ENCODE measurements around the gene TMEM63A. TPM values are rescaled to one million over a fixed set of nuclear protein-coding genes. Genes with fewer than 3 reads are reported as not detected.

Gene TMEM63A
- total and polyA plus RNA-seq, 7 experiments from 2014 or later = 55.0 to 611 (median 314) TPM

GRCh38 chr1:225824533-225824941, 57.6 kb downstream of the TMEM63A start:
- ATAC-seq = no peak
- Mint-ChIP-seq H3K27me3 (peaks cover 0 to 10% (median 0%) of the 10 kb centered on the region in 5 donors), H3K9me3 (no peaks in the 10 kb centered on the region), H3K4me3 (no peak overlapping the region), H3K36me3 (no peaks in the 10 kb centered on the region), H3K4me1 (peaks cover 0 to 4% (median 0%) of the 10 kb centered on the region in 7 donors), H3K27ac (no peak overlapping the region)
- ChIA-PET POLR2A (no interaction called here), CTCF (no interaction called here)
- intact Hi-C loops (cut with micrococcal nuclease) = no loop called here
- DNase-seq = no peak
- Histone ChIP-seq H3K27ac (ENCODE audit: low read depth, low read length) (no peak overlapping the region), H3K9me3 (ENCODE audit: control insufficient read depth in 2 of 3, low read length in 3 of 3) (no peaks in the 10 kb centered on the region), H3K4me3 (ENCODE audit: low read length) (no peak overlapping the region), H3K27me3 (ENCODE audit: control insufficient read depth in 2 of 2, insufficient read depth in 2 of 2, low read length in 2 of 2) (no peaks in the 10 kb centered on the region), H3K36me3 (ENCODE audit: control insufficient read depth in 2 of 3, insufficient read depth in 3 of 3, low read length in 3 of 3) (no peaks in the 10 kb centered on the region), H3K4me1 (ENCODE audit: control insufficient read depth in 2 of 2, insufficient read depth in 2 of 2, low read length in 2 of 2) (no peaks in the 10 kb centered on the region)

GRCh38 chr1:225823811-225824261, 58.3 kb downstream of the TMEM63A start:
- H3K4me3 ChIP-seq (ENCODE audit: low read length) = no peak overlapping the region
- no peaks in the 10 kb centered on the region for H3K36me3 ChIP-seq (ENCODE audit: control insufficient read depth in 2 of 3, insufficient read depth in 3 of 3, low read length in 3 of 3)
- H3K4me1 ChIP-seq (ENCODE audit: control insufficient read depth in 2 of 2, insufficient read depth in 2 of 2, low read length in 2 of 2) = no peaks in the 10 kb centered on the region
- peaks cover 0 to 13% (median 0%) of the 10 kb centered on the region in 5 donors for H3K27me3 Mint-ChIP-seq
- no peak overlapping the region for H3K4me3 Mint-ChIP-seq
- DNase-seq (no peak), ATAC-seq (no peak)
- H3K27ac Mint-ChIP-seq = no peak overlapping the region
- no peak overlapping the region for H3K27ac ChIP-seq (ENCODE audit: low read depth, low read length)
- no peaks in the 10 kb centered on the region for H3K36me3 Mint-ChIP-seq
- POLR2A ChIA-PET = no interaction called here
- H3K27me3 ChIP-seq (ENCODE audit: control insufficient read depth in 2 of 2, insufficient read depth in 2 of 2, low read length in 2 of 2) = no peaks in the 10 kb centered on the region
- H3K9me3 Mint-ChIP-seq = no peaks in the 10 kb centered on the region
- peaks cover 0 to 4% (median 0%) of the 10 kb centered on the region in 7 donors for H3K4me1 Mint-ChIP-seq
- intact Hi-C loops (cut with micrococcal nuclease) = no loop called here
- CTCF ChIA-PET = no interaction called here
- H3K9me3 ChIP-seq (ENCODE audit: control insufficient read depth in 2 of 3, low read length in 3 of 3) = no peaks in the 10 kb centered on the region

GRCh38 chr1:225822655-225823403, 59.4 kb downstream of the TMEM63A start:
- POLR2A ChIA-PET = interaction anchor here (1.0 kb wide), 1 partner anchor 75 kb away, joined by 3 read pairs; no protein-coding TSS in a partner anchor
- no peak for DNase-seq
- no peak for ATAC-seq

GRCh38 chr1:225820522-225821120, 61.6 kb downstream of the TMEM63A start:
- intact Hi-C loops (cut with micrococcal nuclease) = no loop called here
- H3K9me3 ChIP-seq (ENCODE audit: control insufficient read depth in 2 of 3, low read length in 3 of 3) = no peaks in the 10 kb centered on the region
- Mint-ChIP-seq H3K36me3 (no peaks in the 10 kb centered on the region), H3K4me1 (peaks cover 0 to 6% (median 0%) of the 10 kb centered on the region in 7 donors), H3K4me3 (no peak overlapping the region), H3K9me3 (no peaks in the 10 kb centered on the region), H3K27ac (no peak overlapping the region), H3K27me3 (peaks cover 0 to 13% (median 0%) of the 10 kb centered on the region in 5 donors)
- no peaks in the 10 kb centered on the region for H3K27me3 ChIP-seq (ENCODE audit: control insufficient read depth in 2 of 2, insufficient read depth in 2 of 2, low read length in 2 of 2)
- DNase-seq (no peak), ATAC-seq (no peak)
- ChIA-PET CTCF (no interaction called here), POLR2A (interaction anchor here (0.5 kb wide), 1 partner anchor 51 kb away, joined by 3 read pairs; no protein-coding TSS in a partner anchor)
- H3K4me1 ChIP-seq (ENCODE audit: control insufficient read depth in 2 of 2, insufficient read depth in 2 of 2, low read length in 2 of 2) = no peaks in the 10 kb centered on the region
- H3K4me3 ChIP-seq (ENCODE audit: low read length) = no peak overlapping the region
- no peak overlapping the region for H3K27ac ChIP-seq (ENCODE audit: low read depth, low read length)
- H3K36me3 ChIP-seq (ENCODE audit: control insufficient read depth in 2 of 3, insufficient read depth in 3 of 3, low read length in 3 of 3) = no peaks in the 10 kb centered on the region

More at GRCh38 chr1:225822655-225823403, 59.4 kb downstream of the TMEM63A start:
- Histone ChIP-seq H3K27ac (ENCODE audit: low read depth, low read length) (no peak overlapping the region), H3K4me3 (ENCODE audit: low read length) (no peak overlapping the region), H3K36me3 (ENCODE audit: control insufficient read depth in 2 of 3, insufficient read depth in 3 of 3, low read length in 3 of 3) (no peaks in the 10 kb centered on the region), H3K9me3 (ENCODE audit: control insufficient read depth in 2 of 3, low read length in 3 of 3) (no peaks in the 10 kb centered on the region), H3K27me3 (ENCODE audit: control insufficient read depth in 2 of 2, insufficient read depth in 2 of 2, low read length in 2 of 2) (no peaks in the 10 kb centered on the region), H3K4me1 (ENCODE audit: control insufficient read depth in 2 of 2, insufficient read depth in 2 of 2, low read length in 2 of 2) (no peaks in the 10 kb centered on the region)
- no peaks in the 10 kb centered on the region for H3K9me3 Mint-ChIP-seq
- no peak overlapping the region for H3K27ac Mint-ChIP-seq
- CTCF ChIA-PET = no interaction called here
- H3K27me3 Mint-ChIP-seq = peaks cover 0 to 13% (median 0%) of the 10 kb centered on the region in 5 donors
- intact Hi-C loops (cut with micrococcal nuclease) = no loop called here
- H3K36me3 Mint-ChIP-seq = no peaks in the 10 kb centered on the region
- H3K4me3 Mint-ChIP-seq = no peak overlapping the region
- H3K4me1 Mint-ChIP-seq = peaks cover 0 to 6% (median 0%) of the 10 kb centered on the region in 7 donors

- Mint-ChIP-seq H3K9me3 (no peaks in the 10 kb centered on the region), H3K27ac (no peak overlapping the region), H3K4me1 (peaks cover 0 to 5% (median 0%) of the 10 kb centered on the region in 7 donors), H3K4me3 (no peak overlapping the region), H3K27me3 (peaks cover 0 to 13% (median 0%) of the 10 kb centered on the region in 5 donors), H3K36me3 (no peaks in the 10 kb centered on the region)
- H3K9me3 ChIP-seq (ENCODE audit: control insufficient read depth in 2 of 3, low read length in 3 of 3) = no peaks in the 10 kb centered on the region
- CTCF ChIA-PET = no interaction called here
- POLR2A ChIA-PET = interaction anchor here (0.6 to 0.7 kb wide), 2 partner anchors 20 to 63 kb away, joined by 3 read pairs; no protein-coding TSS in a partner anchor
- DNase-seq = no peak
- no peak overlapping the region for H3K27ac ChIP-seq (ENCODE audit: low read depth, low read length)
- intact Hi-C loops (cut with micrococcal nuclease) = loop anchor here in 1 of 2 donors (10.0 kb wide), 1 partner anchor 265 kb away; no protein-coding TSS in a partner anchor
- ATAC-seq = no peak
- H3K4me1 ChIP-seq (ENCODE audit: control insufficient read depth in 2 of 2, insufficient read depth in 2 of 2, low read length in 2 of 2) = no peaks in the 10 kb centered on the region
- no peaks in the 10 kb centered on the region for H3K36me3 ChIP-seq (ENCODE audit: control insufficient read depth in 2 of 3, insufficient read depth in 3 of 3, low read length in 3 of 3)
- no peak overlapping the region for H3K4me3 ChIP-seq (ENCODE audit: low read length)
- H3K27me3 ChIP-seq (ENCODE audit: control insufficient read depth in 2 of 2, insufficient read depth in 2 of 2, low read length in 2 of 2) = no peaks in the 10 kb centered on the region
These were observed 62.6 kb downstream of the TMEM63A start for GRCh38 chr1:225819346-225820192.

- ChIA-PET POLR2A (no interaction called here), CTCF (interaction anchor here (1.1 kb wide), 1 partner anchor 341 kb away, joined by 3 read pairs; no protein-coding TSS in a partner anchor)
- no peaks in the 10 kb centered on the region for H3K27me3 ChIP-seq (ENCODE audit: control insufficient read depth in 2 of 2, insufficient read depth in 2 of 2, low read length in 2 of 2)
- no peaks in the 10 kb centered on the region for H3K4me1 ChIP-seq (ENCODE audit: control insufficient read depth in 2 of 2, insufficient read depth in 2 of 2, low read length in 2 of 2)
- no peak overlapping the region for H3K4me3 ChIP-seq (ENCODE audit: low read length)
- H3K36me3 Mint-ChIP-seq = no peaks in the 10 kb centered on the region
- no peak overlapping the region for H3K4me3 Mint-ChIP-seq
- H3K4me1 Mint-ChIP-seq = peaks cover 0 to 5% (median 0%) of the 10 kb centered on the region in 7 donors
- ATAC-seq = no peak
- H3K27ac ChIP-seq (ENCODE audit: low read depth, low read length) = no peak overlapping the region
- intact Hi-C loops (cut with micrococcal nuclease) = loop anchor here in 1 of 2 donors (10.0 kb wide), 1 partner anchor 263 kb away; no protein-coding TSS in a partner anchor
- no peaks in the 10 kb centered on the region for H3K9me3 ChIP-seq (ENCODE audit: control insufficient read depth in 2 of 3, low read length in 3 of 3)
- H3K9me3 Mint-ChIP-seq = no peaks in the 10 kb centered on the region
- H3K27ac Mint-ChIP-seq = no peak overlapping the region
- DNase-seq = no peak
- no peaks in the 10 kb centered on the region for H3K36me3 ChIP-seq (ENCODE audit: control insufficient read depth in 2 of 3, insufficient read depth in 3 of 3, low read length in 3 of 3)
- peaks cover 0 to 13% (median 0%) of the 10 kb centered on the region in 5 donors for H3K27me3 Mint-ChIP-seq
These were observed 64.0 kb downstream of the TMEM63A start for GRCh38 chr1:225818229-225818628.
